ENCODE data around the gene DMRTB1. TPM values are rescaled to one million over a fixed set of nuclear protein-coding genes. Genes with fewer than 3 reads are reported as not detected.
A peak's percentile ranks its signal among the peaks of the same experiment; 100 is the strongest.

Gene DMRTB1
- total and polyA plus RNA-seq, 2 donors: 0.02 TPM; not detected in 1

DNA sequence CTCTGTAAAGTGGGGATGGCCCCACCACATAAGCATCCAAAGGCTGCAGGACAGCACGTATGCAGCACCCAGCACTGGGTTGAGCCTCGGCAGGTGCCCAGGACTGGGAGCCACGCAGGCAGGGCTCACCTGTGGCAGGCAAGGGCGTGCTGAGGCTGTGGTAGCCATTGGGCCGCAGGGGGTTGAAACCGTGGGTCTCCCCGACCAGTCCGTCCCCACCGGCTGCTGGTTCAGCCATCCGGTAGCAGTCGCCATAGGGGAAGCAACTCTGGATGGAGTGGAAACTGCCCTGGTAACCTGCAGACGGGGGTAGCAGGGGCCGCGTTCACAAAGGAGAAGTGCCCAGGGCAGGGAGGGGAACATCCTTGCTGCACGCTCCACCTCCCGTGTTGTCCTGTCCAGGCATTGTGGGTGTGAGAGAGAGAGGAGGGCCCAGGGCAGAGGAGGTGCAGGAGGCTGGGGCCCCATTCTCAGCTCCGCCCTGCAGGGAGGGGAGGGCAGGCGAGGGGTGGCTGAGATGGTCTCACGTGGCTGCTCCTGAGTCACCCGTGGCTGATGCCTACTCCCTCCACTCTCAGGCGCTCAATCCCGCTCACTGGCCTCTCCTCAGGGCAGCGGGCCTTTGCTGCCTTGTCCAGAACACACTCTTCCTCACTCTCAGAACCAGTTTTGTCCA, 49.9 kb downstream of the DMRTB1 start:
- Histone ChIP-seq H3K9me3 (ENCODE audit: control insufficient read depth in 2 of 2, insufficient read depth in 1 of 2, low read length in 1 of 2) (no peaks in the 10 kb centered on the region), H3K27ac (ENCODE audit: low read depth in 1 of 2, low read length in 1 of 2) (no peak overlapping the region), H3K4me3 (ENCODE audit: low read length in 2 of 2) (no peak overlapping the region), H3K27me3 (ENCODE audit: control insufficient read depth in 2 of 2, insufficient read depth in 1 of 2, low read length in 1 of 2) (no peaks in the 10 kb centered on the region), H3K4me1 (ENCODE audit: control insufficient read depth in 2 of 2, insufficient read depth in 2 of 2, low read length in 2 of 2) (peaks cover 6 to 22% of the 10 kb centered on the region in 2 donors), H3K36me3 (ENCODE audit: control insufficient read depth in 2 of 2, insufficient read depth in 2 of 2, low read length in 1 of 2) (no peaks in the 10 kb centered on the region)
- DNase-seq (ENCODE audit: low read depth in 6 of 9, low spot score in 9 of 9): no peak
- WGBS: 59% methylated on average over 23 of the region's 23 CpGs

DNA sequence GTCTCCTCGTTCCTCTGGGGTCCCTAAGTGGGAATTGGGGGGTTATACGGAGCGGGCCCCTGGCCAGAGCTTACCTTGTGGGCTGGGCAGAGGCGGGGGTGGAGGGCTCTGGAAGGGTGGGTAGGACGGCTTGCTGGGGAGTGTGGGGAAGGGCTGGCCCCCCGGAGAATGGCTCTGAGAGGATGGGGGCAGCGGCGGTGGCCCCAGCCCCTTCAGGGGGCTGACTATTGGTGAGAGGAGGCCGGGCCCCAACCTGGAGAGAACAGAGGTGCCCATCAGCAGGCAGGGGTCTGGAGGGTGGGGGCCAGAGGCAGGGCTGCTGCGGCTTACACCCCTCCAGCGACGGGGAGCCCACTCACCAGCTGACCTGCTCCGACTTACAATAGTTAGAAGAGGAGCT, 50.6 kb downstream of the DMRTB1 start:
- Histone ChIP-seq H3K27ac (ENCODE audit: low read depth in 1 of 2, low read length in 1 of 2) (no peak overlapping the region), H3K9me3 (ENCODE audit: control insufficient read depth in 2 of 2, insufficient read depth in 1 of 2, low read length in 1 of 2) (no peaks in the 10 kb centered on the region), H3K4me1 (ENCODE audit: control insufficient read depth in 2 of 2, insufficient read depth in 2 of 2, low read length in 2 of 2) (peaks cover 6 to 22% of the 10 kb centered on the region in 2 donors), H3K4me3 (ENCODE audit: low read length in 2 of 2) (no peak overlapping the region), H3K27me3 (ENCODE audit: control insufficient read depth in 2 of 2, insufficient read depth in 1 of 2, low read length in 1 of 2) (no peaks in the 10 kb centered on the region), H3K36me3 (ENCODE audit: control insufficient read depth in 2 of 2, insufficient read depth in 2 of 2, low read length in 1 of 2) (no peaks in the 10 kb centered on the region)
- 97% methylated on average over 13 of the region's 13 CpGs for WGBS
- no peak for DNase-seq (ENCODE audit: low read depth in 6 of 9, low spot score in 9 of 9)

GRCh38 chr1:53510215-53510614, 51.0 kb downstream of the DMRTB1 start:
- 96% methylated on average over 7 of the region's 7 CpGs for WGBS
- no peaks in the 10 kb centered on the region for H3K27me3 ChIP-seq (ENCODE audit: control insufficient read depth in 2 of 2, insufficient read depth in 1 of 2, low read length in 1 of 2)
- no peaks in the 10 kb centered on the region for H3K36me3 ChIP-seq (ENCODE audit: control insufficient read depth in 2 of 2, insufficient read depth in 2 of 2, low read length in 1 of 2)
- no peaks in the 10 kb centered on the region for H3K9me3 ChIP-seq (ENCODE audit: control insufficient read depth in 2 of 2, insufficient read depth in 1 of 2, low read length in 1 of 2)
- no peak overlapping the region for H3K4me3 ChIP-seq (ENCODE audit: low read length in 2 of 2)
- peaks cover 6 to 20% of the 10 kb centered on the region in 2 donors for H3K4me1 ChIP-seq (ENCODE audit: control insufficient read depth in 2 of 2, insufficient read depth in 2 of 2, low read length in 2 of 2)
- no peak overlapping the region for H3K27ac ChIP-seq (ENCODE audit: low read depth in 1 of 2, low read length in 1 of 2)
- DNase-seq (ENCODE audit: low read depth in 6 of 9, low spot score in 9 of 9): no peak

GRCh38 chr1:53511323-53511932, 52.2 kb downstream of the DMRTB1 start:
- Histone ChIP-seq H3K27me3 (ENCODE audit: control insufficient read depth in 2 of 2, insufficient read depth in 1 of 2, low read length in 1 of 2) (no peaks in the 10 kb centered on the region), H3K9me3 (ENCODE audit: control insufficient read depth in 2 of 2, insufficient read depth in 1 of 2, low read length in 1 of 2) (no peaks in the 10 kb centered on the region), H3K27ac (ENCODE audit: low read depth in 1 of 2, low read length in 1 of 2) (no peak overlapping the region), H3K36me3 (ENCODE audit: control insufficient read depth in 2 of 2, insufficient read depth in 2 of 2, low read length in 1 of 2) (no peaks in the 10 kb centered on the region), H3K4me1 (ENCODE audit: control insufficient read depth in 2 of 2, insufficient read depth in 2 of 2, low read length in 2 of 2) (peaks cover 6 to 20% of the 10 kb centered on the region in 2 donors), H3K4me3 (ENCODE audit: low read length in 2 of 2) (no peak overlapping the region)
- DNase-seq (ENCODE audit: low read depth in 6 of 9, low spot score in 9 of 9): no peak
- WGBS: 95% methylated on average over 13 of the region's 13 CpGs

GRCh38 chr1:53511933-53512806, 53.0 kb downstream of the DMRTB1 start:
- H3K36me3 ChIP-seq (ENCODE audit: control insufficient read depth in 2 of 2, insufficient read depth in 2 of 2, low read length in 1 of 2): no peaks in the 10 kb centered on the region
- H3K27me3 ChIP-seq (ENCODE audit: control insufficient read depth in 2 of 2, insufficient read depth in 1 of 2, low read length in 1 of 2): no peaks in the 10 kb centered on the region
- WGBS: 52% methylated on average over 19 of the region's 19 CpGs
- no peak overlapping the region for H3K4me3 ChIP-seq (ENCODE audit: low read length in 2 of 2)
- no peak overlapping the region for H3K27ac ChIP-seq (ENCODE audit: low read depth in 1 of 2, low read length in 1 of 2)
- peaks cover 6 to 20% of the 10 kb centered on the region in 2 donors for H3K4me1 ChIP-seq (ENCODE audit: control insufficient read depth in 2 of 2, insufficient read depth in 2 of 2, low read length in 2 of 2)
- DNase-seq (ENCODE audit: low read depth in 6 of 9, low spot score in 9 of 9): peak in 3 of 9 donors; percentile 5 to 39 (median 15)
- H3K9me3 ChIP-seq (ENCODE audit: control insufficient read depth in 2 of 2, insufficient read depth in 1 of 2, low read length in 1 of 2): no peaks in the 10 kb centered on the region

GRCh38 chr1:53512807-53513755, 53.9 kb downstream of the DMRTB1 start:
- DNase-seq (ENCODE audit: low read depth in 6 of 9, low spot score in 9 of 9): peak in 4 of 9 donors; percentile 4 to 48 (median 18)
- Histone ChIP-seq H3K4me3 (ENCODE audit: low read length in 2 of 2) (no peak overlapping the region), H3K9me3 (ENCODE audit: control insufficient read depth in 2 of 2, insufficient read depth in 1 of 2, low read length in 1 of 2) (no peaks in the 10 kb centered on the region), H3K4me1 (ENCODE audit: control insufficient read depth in 2 of 2, insufficient read depth in 2 of 2, low read length in 2 of 2) (peaks cover 6 to 20% of the 10 kb centered on the region in 2 donors), H3K36me3 (ENCODE audit: control insufficient read depth in 2 of 2, insufficient read depth in 2 of 2, low read length in 1 of 2) (no peaks in the 10 kb centered on the region), H3K27me3 (ENCODE audit: control insufficient read depth in 2 of 2, insufficient read depth in 1 of 2, low read length in 1 of 2) (no peaks in the 10 kb centered on the region), H3K27ac (ENCODE audit: low read depth in 1 of 2, low read length in 1 of 2) (no peak overlapping the region)
- 63% methylated on average over 22 of the region's 22 CpGs for WGBS

DNA sequence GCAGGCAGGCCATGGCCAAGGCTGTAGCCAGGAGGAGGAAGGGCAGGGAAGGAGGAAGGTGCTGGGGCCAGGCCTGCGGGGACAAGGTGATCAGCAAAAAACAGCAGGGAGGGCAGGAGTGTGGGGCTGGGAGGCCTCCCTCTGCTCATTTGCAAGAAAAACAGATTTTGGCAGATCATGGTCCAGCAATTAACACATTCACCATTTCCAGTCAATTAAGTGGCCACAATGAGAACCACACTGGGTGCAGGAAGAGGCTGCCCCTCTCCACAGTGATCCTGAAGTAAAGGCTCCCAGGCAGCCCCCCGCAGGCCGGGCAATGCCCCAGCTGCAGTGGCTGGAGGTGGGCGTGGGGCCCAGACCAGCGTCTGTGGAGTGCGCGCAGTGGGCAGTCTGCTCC, 54.6 kb downstream of the DMRTB1 start:
- Histone ChIP-seq H3K27ac (ENCODE audit: low read depth in 1 of 2, low read length in 1 of 2) (no peak overlapping the region), H3K4me3 (ENCODE audit: low read length in 2 of 2) (no peak overlapping the region), H3K4me1 (ENCODE audit: control insufficient read depth in 2 of 2, insufficient read depth in 2 of 2, low read length in 2 of 2) (peaks cover 6 to 20% of the 10 kb centered on the region in 2 donors), H3K27me3 (ENCODE audit: control insufficient read depth in 2 of 2, insufficient read depth in 1 of 2, low read length in 1 of 2) (no peaks in the 10 kb centered on the region), H3K9me3 (ENCODE audit: control insufficient read depth in 2 of 2, insufficient read depth in 1 of 2, low read length in 1 of 2) (no peaks in the 10 kb centered on the region), H3K36me3 (ENCODE audit: control insufficient read depth in 2 of 2, insufficient read depth in 2 of 2, low read length in 1 of 2) (no peaks in the 10 kb centered on the region)
- WGBS: 97% methylated on average over 7 of the region's 7 CpGs
- no peak for DNase-seq (ENCODE audit: low read depth in 6 of 9, low spot score in 9 of 9)

- peaks cover 6 to 18% of the 10 kb centered on the region in 2 donors for H3K4me1 ChIP-seq (ENCODE audit: control insufficient read depth in 2 of 2, insufficient read depth in 2 of 2, low read length in 2 of 2)
- DNase-seq (ENCODE audit: low read depth in 6 of 9, low spot score in 9 of 9): no peak
- H3K4me3 ChIP-seq (ENCODE audit: low read length in 2 of 2): no peak overlapping the region
- no peaks in the 10 kb centered on the region for H3K9me3 ChIP-seq (ENCODE audit: control insufficient read depth in 2 of 2, insufficient read depth in 1 of 2, low read length in 1 of 2)
- H3K36me3 ChIP-seq (ENCODE audit: control insufficient read depth in 2 of 2, insufficient read depth in 2 of 2, low read length in 1 of 2): no peaks in the 10 kb centered on the region
- H3K27me3 ChIP-seq (ENCODE audit: control insufficient read depth in 2 of 2, insufficient read depth in 1 of 2, low read length in 1 of 2): no peaks in the 10 kb centered on the region
- 98% methylated on average over 10 of the region's 10 CpGs for WGBS
- H3K27ac ChIP-seq (ENCODE audit: low read depth in 1 of 2, low read length in 1 of 2): no peak overlapping the region
These were observed 55.2 kb downstream of the DMRTB1 start for GRCh38 chr1:53514436-53514835.

Data from thymus (tissue), 11 donors.